Measurements from ENCODE around the gene KREMEN1.

KREMEN1 gene

GRCh38 chr22:29204455-29205183 is 131.8 kb downstream of the KREMEN1 start:
- in situ Hi-C loops (cut with MboI; ENCODE audit: low sequenced_read_pairs), result no loop called here

- in situ Hi-C loops (cut with MboI; ENCODE audit: low sequenced_read_pairs), result no loop called here
Measured at GRCh38 chr22:29205252-29205593, 132.4 kb downstream of the KREMEN1 start.

- in situ Hi-C loops (cut with MboI; ENCODE audit: low sequenced_read_pairs), result no loop called here
Measured at GRCh38 chr22:29205594-29206371, 132.9 kb downstream of the KREMEN1 start, which contains the start of gene EMID1. Gene EMID1 (plus strand): TSS chr22:29205896. CDS start chr22:29206039, 143 bp downstream.

GRCh38 chr22:29206372-29207242 is 133.8 kb downstream of the KREMEN1 start:
- in situ Hi-C loops (cut with MboI; ENCODE audit: low sequenced_read_pairs), result no loop called here

- in situ Hi-C loops (cut with MboI; ENCODE audit: low sequenced_read_pairs), result no loop called here
Measured at GRCh38 chr22:29207243-29207550, 134.4 kb downstream of the KREMEN1 start.

- in situ Hi-C loops (cut with MboI; ENCODE audit: low sequenced_read_pairs), result no loop called here
Measured at GRCh38 chr22:29207562-29208501, 135.0 kb downstream of the KREMEN1 start.

- in situ Hi-C loops (cut with MboI; ENCODE audit: low sequenced_read_pairs), result no loop called here
Measured at GRCh38 chr22:29208502-29208862, 135.6 kb downstream of the KREMEN1 start.

GRCh38 chr22:29208879-29209623 is 136.2 kb downstream of the KREMEN1 start:
- in situ Hi-C loops (cut with MboI; ENCODE audit: low sequenced_read_pairs), result no loop called here

GRCh38 chr22:29209624-29209929 is 136.7 kb downstream of the KREMEN1 start:
- in situ Hi-C loops (cut with MboI; ENCODE audit: low sequenced_read_pairs), result no loop called here

- in situ Hi-C loops (cut with MboI; ENCODE audit: low sequenced_read_pairs), result no loop called here
Measured at GRCh38 chr22:29211066-29211465, 138.2 kb downstream of the KREMEN1 start.

- in situ Hi-C loops (cut with MboI; ENCODE audit: low sequenced_read_pairs), result no loop called here
Measured at GRCh38 chr22:29211466-29211865, 138.6 kb downstream of the KREMEN1 start.

GRCh38 chr22:29212743-29213142 is 139.9 kb downstream of the KREMEN1 start:
- in situ Hi-C loops (cut with MboI; ENCODE audit: low sequenced_read_pairs), result no loop called here

- in situ Hi-C loops (cut with MboI; ENCODE audit: low sequenced_read_pairs), result no loop called here
Measured at GRCh38 chr22:29213493-29213892, 140.7 kb downstream of the KREMEN1 start.

- in situ Hi-C loops (cut with MboI; ENCODE audit: low sequenced_read_pairs), result no loop called here
Measured at GRCh38 chr22:29214232-29214631, 141.4 kb downstream of the KREMEN1 start.

- in situ Hi-C loops (cut with MboI; ENCODE audit: low sequenced_read_pairs), result no loop called here
Measured at GRCh38 chr22:29215012-29215860, 142.4 kb downstream of the KREMEN1 start.

GRCh38 chr22:29216011-29216872 is 143.4 kb downstream of the KREMEN1 start:
- in situ Hi-C loops (cut with MboI; ENCODE audit: low sequenced_read_pairs), result no loop called here

GRCh38 chr22:29216873-29217666 is 144.2 kb downstream of the KREMEN1 start:
- in situ Hi-C loops (cut with MboI; ENCODE audit: low sequenced_read_pairs), result no loop called here

Data from hTERT RPE-1 (cell line).